Tibial artery (tissue), 4 donors: ENCODE results near the gene COL8A1.
"Not testable (repeated sequence)": the region's sequence is repeated elsewhere in the genome, so short reads cannot be mapped to it uniquely, and the experiment has no call there.

Experiments
- DNase-seq, 2 donors: peaks; one replicate each; pipeline ENCODE4 v3.0.0-alpha.2; 2019
- H3K27ac ChIP-seq, 2 donors: fragments of 200-600 bp; sonication (generic) in 1 of 2; 1 replicate in 1 of 2; 2 replicates in 1 of 2; pipeline ENCODE4 v1.5.1; 2018 to 2019; ENCODE audit warnings: mild to moderate bottlenecking in 1 of 2
- H3K27me3 ChIP-seq, 2 donors: fragments of 200-600 bp; sonication (generic) in 1 of 2; one replicate each; pipeline versions ENCODE4 v1.5.1 to v1.6.0; 2016 to 2019
- H3K36me3 ChIP-seq, 3 donors: fragments of 200-600 bp; sonication (generic) in 2 of 3; one replicate each; pipeline ENCODE4 v1.5.1; 2016 to 2019; ENCODE audit warnings: mild to moderate bottlenecking in 2 of 3
- H3K4me1 ChIP-seq, 4 donors: fragments of 200-600 bp; sonication (generic) in 2 of 4; 1 replicate in 3 of 4; 2 replicates in 1 of 4; pipeline ENCODE4 v1.5.1; 2016 to 2019
- H3K4me3 ChIP-seq, 2 donors: fragments of 200-600 bp; sonication (generic) in 1 of 2; 1 replicate in 1 of 2; 2 replicates in 1 of 2; pipeline ENCODE4 v1.5.1; 2018 to 2019; ENCODE audit warnings: mild to moderate bottlenecking in 2 of 2
- H3K9me3 ChIP-seq, 3 donors: fragments of 200-600 bp; sonication (generic) in 1 of 3; one replicate each; pipeline ENCODE4 v1.5.1; 2016 to 2019
- intact Hi-C: fragments of 100-400 bp; cut with DNase I; formaldehyde crosslinking; loops from one replicate; pipeline ENCODE4 v1.15.0; 2023; ENCODE audit warnings: low total_unique reads
- TF ChIP-seq, protein P1 (sequence below), 2 experiments: fragments of 200-600 bp in 1 of 2; fragments of 450-650 bp in 1 of 2; IDR thresholded peaks; one replicate each; pipeline ENCODE4 v1.5.1; 2017 to 2019; ENCODE audit warnings: antibody characterized with exemption in 2 of 2, mild to moderate bottlenecking in 1 of 2, moderate library complexity in 1 of 2

Gene COL8A1

DNA sequence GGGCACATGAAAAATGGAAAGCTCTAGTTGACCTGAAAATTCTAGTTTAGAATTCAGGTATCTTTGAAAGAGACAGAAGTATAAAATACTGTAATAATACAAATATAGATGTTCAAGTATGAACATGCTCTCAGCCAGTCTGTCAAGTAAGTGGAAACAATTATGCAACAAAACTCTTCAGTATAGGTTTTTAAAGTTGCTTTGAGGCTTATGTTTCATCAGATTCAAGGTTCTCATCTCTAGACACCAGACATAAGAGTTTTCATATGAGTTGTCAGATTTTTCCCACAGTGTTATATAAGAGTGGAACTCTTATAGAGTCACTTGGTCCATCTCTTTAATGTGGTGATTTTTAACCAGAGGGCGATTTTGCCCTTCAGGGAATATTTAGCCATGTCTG, 201.2 kb downstream of the COL8A1 start:
- no peak overlapping the region for H3K27ac ChIP-seq
- H3K9me3 ChIP-seq, result no peaks in the 10 kb centered on the region
- TF ChIP-seq, protein P1, sequence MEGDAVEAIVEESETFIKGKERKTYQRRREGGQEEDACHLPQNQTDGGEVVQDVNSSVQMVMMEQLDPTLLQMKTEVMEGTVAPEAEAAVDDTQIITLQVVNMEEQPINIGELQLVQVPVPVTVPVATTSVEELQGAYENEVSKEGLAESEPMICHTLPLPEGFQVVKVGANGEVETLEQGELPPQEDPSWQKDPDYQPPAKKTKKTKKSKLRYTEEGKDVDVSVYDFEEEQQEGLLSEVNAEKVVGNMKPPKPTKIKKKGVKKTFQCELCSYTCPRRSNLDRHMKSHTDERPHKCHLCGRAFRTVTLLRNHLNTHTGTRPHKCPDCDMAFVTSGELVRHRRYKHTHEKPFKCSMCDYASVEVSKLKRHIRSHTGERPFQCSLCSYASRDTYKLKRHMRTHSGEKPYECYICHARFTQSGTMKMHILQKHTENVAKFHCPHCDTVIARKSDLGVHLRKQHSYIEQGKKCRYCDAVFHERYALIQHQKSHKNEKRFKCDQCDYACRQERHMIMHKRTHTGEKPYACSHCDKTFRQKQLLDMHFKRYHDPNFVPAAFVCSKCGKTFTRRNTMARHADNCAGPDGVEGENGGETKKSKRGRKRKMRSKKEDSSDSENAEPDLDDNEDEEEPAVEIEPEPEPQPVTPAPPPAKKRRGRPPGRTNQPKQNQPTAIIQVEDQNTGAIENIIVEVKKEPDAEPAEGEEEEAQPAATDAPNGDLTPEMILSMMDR (IDR thresholded peaks at IDR 0.05), result no peak
- peaks cover 0 to 23% (median 17%) of the 10 kb centered on the region in 4 donors for H3K4me1 ChIP-seq
- H3K4me3 ChIP-seq, result no peak overlapping the region
- DNase-seq, result no peak
- intact Hi-C loops, result loop anchor here (5.0 to 10.0 kb wide), 4 partner anchors 215 to 753 kb away; no protein-coding TSS in a partner anchor
- no peaks in the 10 kb centered on the region for H3K27me3 ChIP-seq
- H3K36me3 ChIP-seq, result peaks cover 0 to 3% (median 0%) of the 10 kb centered on the region in 3 donors

DNA sequence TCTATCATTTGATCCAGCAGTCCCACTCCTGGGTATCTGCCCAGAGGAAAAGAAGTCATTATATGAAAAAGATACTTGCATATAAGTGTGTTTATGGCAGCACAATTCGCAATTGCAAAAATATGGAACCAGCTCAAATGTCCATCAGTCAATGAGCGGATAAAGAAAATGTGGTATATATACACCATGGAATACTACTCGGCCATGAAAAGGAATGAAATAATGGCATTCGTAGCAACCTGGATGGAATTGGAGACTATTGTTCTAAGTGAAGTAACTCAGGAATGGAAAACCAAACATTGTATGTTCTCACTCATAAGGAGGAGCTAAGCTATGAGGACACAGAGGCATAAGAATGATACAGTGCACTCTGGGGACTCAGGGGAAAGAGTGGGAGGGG, 203.6 kb downstream of the COL8A1 start:
- H3K27ac ChIP-seq, H3K36me3 ChIP-seq, DNase-seq, H3K4me3 ChIP-seq, H3K27me3 ChIP-seq, H3K9me3 ChIP-seq: not testable (repeated sequence)
- intact Hi-C loops, result loop anchor here (5.0 to 10.0 kb wide), 3 partner anchors 213 to 410 kb away; no protein-coding TSS in a partner anchor
- peaks cover 0 to 43% (median 34%) of the 10 kb centered on the region in 4 donors for H3K4me1 ChIP-seq

DNA sequence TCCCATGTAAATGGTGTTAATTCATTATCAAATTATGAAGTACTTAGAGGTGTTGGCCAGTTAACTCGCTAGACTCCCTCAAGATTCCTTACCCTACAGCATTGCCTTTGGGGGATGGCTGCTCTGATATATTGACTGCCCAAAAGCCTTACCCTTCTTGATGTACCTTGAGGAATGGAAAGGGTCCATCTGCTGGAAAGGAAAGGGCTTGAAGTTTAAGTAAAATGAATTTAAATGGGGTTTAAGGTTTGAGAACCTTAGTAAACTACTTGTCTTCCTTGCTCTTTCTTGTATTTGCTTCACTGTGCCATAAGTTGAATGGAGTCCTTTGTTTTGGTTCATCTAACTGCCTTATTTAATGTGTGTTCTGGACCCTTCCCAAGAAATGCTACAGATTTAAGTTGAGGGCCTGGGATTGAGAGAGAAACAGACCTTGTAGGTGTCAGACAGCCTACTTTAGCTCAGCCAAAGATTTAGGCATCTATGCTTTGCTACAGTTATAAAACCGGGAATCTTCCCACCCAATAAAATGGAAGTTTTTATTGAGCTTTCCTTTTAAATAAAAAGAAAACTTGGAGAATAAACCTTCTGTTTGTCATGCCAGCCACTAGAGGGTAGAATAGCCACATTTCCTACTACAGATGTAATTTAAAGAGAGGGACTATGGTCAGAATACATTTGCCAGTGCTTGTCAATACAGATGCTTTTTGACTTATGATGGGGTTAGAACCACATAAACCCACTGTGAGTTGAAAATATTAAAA, 204.6 kb downstream of the COL8A1 start:
- no peak for DNase-seq
- peak overlapping the region; percentile 72 for H3K27ac ChIP-seq
- H3K9me3 ChIP-seq, result no peaks in the 10 kb centered on the region
- H3K27me3 ChIP-seq, result no peaks in the 10 kb centered on the region
- H3K4me1 ChIP-seq, result peaks cover 0 to 53% (median 40%) of the 10 kb centered on the region in 4 donors
- H3K4me3 ChIP-seq, result peak overlapping the region in 1 of 2 donors; percentile 15
- H3K36me3 ChIP-seq, result peaks cover 0 to 8% (median 0%) of the 10 kb centered on the region in 3 donors
- intact Hi-C loops, result loop anchor here (5.0 to 10.0 kb wide), 3 partner anchors 212 to 409 kb away; no protein-coding TSS in a partner anchor
- TF ChIP-seq, protein P1 (IDR thresholded peaks at IDR 0.05), result peak; percentile 70 to 82

DNA sequence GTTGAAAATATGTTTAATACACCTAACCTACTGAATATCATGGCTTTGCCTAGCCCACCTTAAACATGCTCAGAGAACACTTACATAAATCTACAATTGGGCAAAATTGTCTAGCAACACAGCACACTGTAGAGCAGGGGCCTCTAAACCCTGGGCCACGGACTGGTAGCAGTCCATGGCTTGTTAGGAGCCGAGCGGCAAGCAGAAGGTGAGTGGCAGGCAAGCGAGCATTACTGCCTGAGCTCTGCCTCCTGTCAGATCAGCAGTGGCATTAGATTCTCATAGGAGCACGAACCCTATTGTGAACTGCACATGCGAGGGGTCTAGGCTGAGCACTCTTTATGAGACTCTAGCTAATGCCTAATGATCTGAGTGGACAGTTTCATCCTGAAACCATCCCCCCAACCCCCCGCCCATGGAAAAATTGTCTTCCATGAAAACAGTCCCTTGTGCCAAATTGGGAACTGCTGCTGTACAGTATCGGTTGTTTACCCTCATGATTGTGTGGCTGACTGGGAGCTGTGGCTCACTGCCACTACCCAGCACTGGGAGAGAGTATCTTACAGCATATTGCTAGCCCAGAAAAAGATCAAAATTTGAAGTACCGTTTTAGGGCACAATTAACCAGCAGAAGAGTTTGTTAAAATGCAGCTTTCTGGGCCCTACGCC, 205.3 kb downstream of the COL8A1 start:
- H3K27me3 ChIP-seq, result no peaks in the 10 kb centered on the region
- H3K4me3 ChIP-seq, result peak overlapping the region; percentile 14 to 15
- peaks cover 0 to 4% (median 0%) of the 10 kb centered on the region in 3 donors for H3K9me3 ChIP-seq
- intact Hi-C loops, result loop anchor here (5.0 to 10.0 kb wide), 3 partner anchors 211 to 409 kb away; no protein-coding TSS in a partner anchor
- peak overlapping the region; percentile 72 for H3K27ac ChIP-seq
- TF ChIP-seq, protein P1 (IDR thresholded peaks at IDR 0.05), result no peak
- H3K36me3 ChIP-seq, result peaks cover 4 to 15% (median 7%) of the 10 kb centered on the region in 3 donors
- no peak for DNase-seq
- peaks cover 0 to 60% (median 44%) of the 10 kb centered on the region in 4 donors for H3K4me1 ChIP-seq

DNA sequence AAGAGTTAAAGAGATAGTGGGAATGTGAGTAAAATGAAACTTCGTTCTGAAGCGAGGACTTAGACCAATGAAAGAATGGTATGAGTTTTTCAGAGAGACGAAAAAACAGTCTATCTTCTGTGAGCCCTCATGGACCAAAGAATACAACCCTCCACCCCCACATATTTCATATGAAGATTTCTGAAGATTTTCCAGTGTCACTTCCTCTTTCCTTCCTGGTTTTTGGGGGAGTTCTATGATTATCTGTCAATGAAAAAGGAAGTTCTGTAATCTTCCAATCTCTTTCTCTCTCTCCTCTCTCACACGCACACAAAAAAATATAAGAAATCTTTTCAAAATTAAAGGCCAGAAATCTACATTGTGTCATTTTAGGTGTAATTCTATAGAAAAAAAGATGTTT, 206.9 kb downstream of the COL8A1 start:
- peaks cover 0 to 18% (median 0%) of the 10 kb centered on the region in 3 donors for H3K9me3 ChIP-seq
- H3K27ac ChIP-seq, result peak overlapping the region; percentile 72
- peak overlapping the region in 1 of 2 donors; percentile 2 for H3K4me3 ChIP-seq
- H3K27me3 ChIP-seq, result no peaks in the 10 kb centered on the region
- H3K4me1 ChIP-seq, result peaks cover 0 to 71% (median 44%) of the 10 kb centered on the region in 4 donors
- intact Hi-C loops, result loop anchor here (10.0 kb wide), 2 partner anchors 209 to 319 kb away; no protein-coding TSS in a partner anchor
- peaks cover 9 to 31% (median 21%) of the 10 kb centered on the region in 3 donors for H3K36me3 ChIP-seq
- TF ChIP-seq, protein P1 (IDR thresholded peaks at IDR 0.05), result no peak
- DNase-seq, result no peak
